HG02763 (cell line): ENCODE data around the gene SLC17A9.

Source experiments
- ATAC-seq: cut with Tn5 transposase; IDR thresholded peaks from one replicate; pipeline ENCODE4 v1.9.1; 2021; ENCODE audit warnings: mild to moderate bottlenecking, moderate library complexity; ENCODE audit not compliant: unreplicated experiment

SLC17A9 gene

DNA sequence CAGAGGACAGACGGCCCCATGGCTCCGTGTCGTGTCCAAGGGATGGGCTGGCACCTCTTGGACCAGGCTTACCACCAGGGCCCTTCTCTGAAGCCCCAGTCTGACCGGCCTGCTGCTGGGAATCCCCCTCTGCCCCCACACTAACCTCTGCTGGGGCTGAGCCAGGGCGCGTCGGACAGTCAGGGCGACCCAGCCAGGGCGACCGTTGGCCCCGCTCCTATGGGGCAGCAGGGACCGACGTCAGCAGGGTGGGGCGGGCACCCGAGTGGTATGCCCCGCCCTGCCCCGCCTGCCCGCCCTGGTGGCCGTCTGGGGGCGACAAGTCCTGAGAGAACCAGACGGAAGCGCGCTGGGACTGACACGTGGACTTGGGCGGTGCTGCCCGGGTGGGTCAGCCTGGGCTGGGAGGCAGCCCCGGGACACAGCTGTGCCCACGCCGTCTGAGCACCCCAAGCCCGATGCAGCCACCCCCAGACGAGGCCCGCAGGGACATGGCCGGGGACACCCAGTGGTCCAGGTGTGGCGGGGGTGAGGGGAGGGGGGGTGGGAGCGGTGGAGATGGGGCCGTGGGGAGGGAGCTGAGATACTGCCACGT is at the start of gene SLC17A9:
TSS of gene SLC17A9 (plus strand) at position 337 of the 595 bp plus-strand sequence. CDS start at position 459, 122 bp downstream.
- ATAC-seq, result peak; percentile 44

DNA sequence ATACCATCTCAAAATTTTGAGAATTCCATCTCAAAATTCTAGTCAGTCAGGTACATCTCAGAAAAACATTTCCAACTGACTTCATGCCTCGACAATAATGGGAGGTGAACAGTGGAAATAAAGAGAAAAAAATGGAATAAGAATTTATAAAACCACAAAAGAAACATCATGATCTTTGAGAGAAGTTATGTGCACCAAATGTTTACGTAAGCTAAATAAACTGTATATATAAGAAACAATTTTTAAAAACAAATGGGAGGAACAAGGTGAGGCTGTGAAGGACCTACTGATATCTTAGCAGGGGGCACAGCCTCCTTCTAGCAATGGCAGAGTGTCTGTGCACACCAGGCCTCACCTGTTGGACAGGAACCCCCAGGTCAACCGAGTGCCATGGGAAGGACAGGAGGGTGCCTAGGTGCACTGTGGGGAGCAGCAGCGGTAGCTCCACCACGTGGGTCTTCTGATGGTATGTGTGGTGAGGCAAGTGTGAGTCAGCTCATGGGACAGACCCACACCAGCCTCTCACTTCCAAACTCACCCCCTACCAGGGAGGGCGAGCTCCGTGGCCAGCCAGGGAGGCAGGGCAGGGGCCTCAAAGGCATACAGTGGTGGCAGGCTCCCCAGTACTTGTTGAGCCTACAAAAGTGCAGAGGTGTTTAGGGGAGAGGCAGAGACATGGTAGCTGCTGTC is 49.4 kb upstream of the SLC17A9 start:
- no peak for ATAC-seq

- ATAC-seq, result no peak
These were observed 46.9 kb upstream of the SLC17A9 start for GRCh38 chr20:62905536-62906117.

- no peak for ATAC-seq
These were observed 46.3 kb upstream of the SLC17A9 start for GRCh38 chr20:62906209-62906608.

- ATAC-seq, result no peak
These were observed 45.7 kb upstream of the SLC17A9 start for GRCh38 chr20:62906647-62907375.

DNA sequence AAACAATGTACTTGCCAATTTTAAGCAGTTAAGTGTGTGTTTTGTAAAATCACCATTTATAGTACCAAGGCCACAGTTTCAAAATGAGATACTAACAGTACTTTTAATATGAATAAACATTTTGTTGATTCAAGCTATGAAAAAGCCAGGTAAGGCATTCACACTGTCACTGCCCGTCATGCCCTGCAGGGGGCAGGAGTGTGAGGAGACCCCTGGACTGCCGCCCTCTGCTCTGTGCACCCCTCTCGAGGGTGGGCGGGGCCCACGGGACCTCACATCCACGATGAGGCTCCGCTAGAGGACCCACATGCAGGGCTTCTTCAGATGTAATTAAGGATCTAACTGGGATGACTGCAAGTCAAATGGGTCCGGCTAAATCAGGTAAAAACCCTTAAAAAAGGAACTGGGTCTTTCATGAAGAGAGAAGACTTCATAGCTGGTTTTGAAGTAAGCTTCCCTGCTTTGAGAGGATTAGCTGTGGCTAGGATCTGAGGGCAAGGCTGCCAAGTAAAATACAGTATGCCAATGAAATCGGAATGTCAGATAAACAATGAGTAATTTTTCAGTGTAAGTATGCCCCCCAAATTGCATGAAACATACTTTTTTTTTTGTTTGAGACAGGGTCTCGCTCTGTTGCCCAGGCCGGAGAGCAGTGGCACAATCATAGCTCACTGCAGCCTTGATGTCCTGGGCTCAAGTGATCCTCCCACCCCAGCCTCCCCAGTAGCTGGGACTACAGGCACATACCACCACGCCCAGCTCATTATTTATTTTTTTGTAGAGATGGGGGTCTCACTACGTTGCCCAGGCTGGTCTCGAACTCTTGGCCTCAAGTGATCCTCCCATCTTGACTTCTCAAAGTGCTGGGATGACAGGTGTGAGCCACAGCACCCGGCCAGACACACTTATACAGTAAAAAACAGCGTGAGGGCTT is 44.9 kb upstream of the SLC17A9 start:
- no peak for ATAC-seq

- ATAC-seq, result no peak
These were observed 43.3 kb upstream of the SLC17A9 start for GRCh38 chr20:62908971-62909791.

DNA sequence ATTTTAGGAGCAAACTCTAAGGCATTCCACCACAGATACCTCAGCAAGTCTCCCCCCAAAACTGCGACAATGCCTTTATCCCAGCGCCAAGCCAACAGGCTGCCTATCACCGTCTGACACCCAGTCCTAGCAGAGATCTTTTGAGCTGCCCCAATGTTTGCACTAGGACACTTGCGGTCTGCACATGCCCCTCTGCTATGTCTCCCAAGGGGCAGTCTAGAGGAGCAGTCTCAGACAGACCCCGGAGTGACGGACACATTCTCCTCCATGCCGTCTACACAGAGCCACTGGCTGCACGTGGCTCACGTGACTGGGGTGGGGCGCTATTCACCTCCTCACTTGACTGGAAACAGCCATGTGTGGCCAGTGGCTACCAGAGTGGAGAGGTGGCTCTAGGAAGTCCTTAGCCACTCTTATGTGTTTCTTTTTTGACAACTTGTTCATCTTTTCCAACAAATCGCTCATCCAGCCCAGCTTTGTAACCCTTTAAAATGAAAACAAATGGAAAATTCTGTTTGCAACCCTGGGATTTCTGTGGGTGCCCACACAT is 42.2 kb upstream of the SLC17A9 start:
- ATAC-seq, result no peak

DNA sequence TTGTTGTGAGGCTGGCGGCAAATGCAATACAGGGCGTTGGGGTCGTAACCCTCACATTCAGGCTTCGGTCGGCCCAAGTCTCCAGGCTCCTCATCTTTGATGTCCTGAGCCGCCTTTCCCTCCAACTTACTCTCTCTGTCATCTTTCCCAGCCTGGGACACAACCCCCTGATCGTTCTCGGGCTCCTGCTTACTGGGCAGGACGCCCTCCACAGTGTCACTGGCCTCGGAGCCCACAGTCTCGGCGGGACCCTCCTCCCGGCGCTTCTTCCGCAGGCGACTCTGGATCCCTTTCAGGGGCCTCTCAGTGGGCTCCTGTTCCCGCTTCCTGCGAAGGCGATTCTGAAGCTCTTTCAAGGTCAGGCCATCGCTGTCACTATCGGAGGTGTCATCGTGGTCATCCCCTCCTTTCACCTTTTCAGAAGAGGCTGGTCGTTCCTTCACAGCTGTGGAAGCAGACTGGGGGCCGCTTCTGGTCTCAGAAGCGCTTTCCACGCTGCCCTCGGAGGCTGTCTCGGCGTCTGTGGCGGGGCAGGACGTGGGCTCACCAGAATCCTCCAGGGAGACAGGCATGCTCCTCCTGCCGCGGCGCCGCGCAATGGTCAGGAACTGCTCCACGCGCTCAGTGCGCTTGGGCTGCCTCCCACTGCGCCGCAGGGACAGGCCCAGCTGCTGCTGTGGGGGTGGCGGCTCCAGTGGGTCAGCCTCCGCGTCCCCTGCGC is 41.6 kb upstream of the SLC17A9 start:
- ATAC-seq, result no peak

GRCh38 chr20:62911701-62912280 is 40.7 kb upstream of the SLC17A9 start:
- ATAC-seq, result no peak

DNA sequence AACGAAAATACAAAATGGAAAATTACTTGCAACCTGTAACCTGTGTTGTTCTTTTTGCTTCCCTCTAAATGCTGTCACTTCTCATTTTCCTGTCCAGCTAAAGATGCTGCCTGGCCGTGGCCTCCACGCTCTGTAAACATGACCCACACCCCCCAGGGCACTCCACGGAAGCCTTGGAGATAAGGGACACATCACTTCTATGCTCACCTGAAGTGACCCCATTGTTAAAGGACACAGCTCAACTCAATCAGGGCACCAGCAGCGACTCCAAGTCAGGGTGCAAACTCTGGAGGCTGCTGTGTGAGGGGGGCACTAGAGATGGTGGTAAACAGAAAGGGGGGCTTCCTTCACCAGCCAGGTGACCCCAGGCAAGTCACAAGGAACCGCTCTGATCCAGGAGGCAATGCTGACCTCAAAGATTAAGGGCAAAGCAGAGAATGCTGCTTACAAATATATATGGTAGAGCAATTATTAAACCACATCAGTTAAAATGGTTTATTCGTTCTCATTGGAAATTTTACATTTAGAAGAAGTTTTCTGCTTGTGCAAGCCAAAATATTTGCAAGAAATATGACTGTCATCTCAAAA is 39.4 kb upstream of the SLC17A9 start:
- no peak for ATAC-seq

- no peak for ATAC-seq
These were observed 38.1 kb upstream of the SLC17A9 start for GRCh38 chr20:62914436-62914835.

DNA sequence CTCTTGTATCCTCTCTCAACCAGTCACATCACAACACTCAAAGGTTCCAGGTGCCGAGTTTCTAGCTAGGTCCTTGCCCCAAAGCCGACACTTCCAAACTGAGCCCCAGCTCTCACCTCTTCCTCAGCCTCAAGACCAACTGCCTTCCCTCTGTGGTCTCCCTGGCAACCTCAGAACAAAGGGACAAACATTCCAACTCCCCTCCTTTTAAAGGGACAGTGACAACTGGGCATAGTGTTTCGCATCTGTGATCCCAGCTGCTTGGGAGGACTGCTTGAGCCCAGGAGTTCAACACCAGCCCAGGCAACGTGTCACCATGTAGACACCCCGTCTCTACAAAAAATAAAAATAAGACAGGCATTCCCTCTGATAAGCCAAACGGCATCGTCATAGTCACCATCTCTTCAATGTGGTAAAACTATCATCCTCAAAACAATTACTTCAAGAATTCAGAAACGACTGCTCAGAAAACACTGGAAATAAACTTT is 37.5 kb upstream of the SLC17A9 start:
- no peak for ATAC-seq

DNA sequence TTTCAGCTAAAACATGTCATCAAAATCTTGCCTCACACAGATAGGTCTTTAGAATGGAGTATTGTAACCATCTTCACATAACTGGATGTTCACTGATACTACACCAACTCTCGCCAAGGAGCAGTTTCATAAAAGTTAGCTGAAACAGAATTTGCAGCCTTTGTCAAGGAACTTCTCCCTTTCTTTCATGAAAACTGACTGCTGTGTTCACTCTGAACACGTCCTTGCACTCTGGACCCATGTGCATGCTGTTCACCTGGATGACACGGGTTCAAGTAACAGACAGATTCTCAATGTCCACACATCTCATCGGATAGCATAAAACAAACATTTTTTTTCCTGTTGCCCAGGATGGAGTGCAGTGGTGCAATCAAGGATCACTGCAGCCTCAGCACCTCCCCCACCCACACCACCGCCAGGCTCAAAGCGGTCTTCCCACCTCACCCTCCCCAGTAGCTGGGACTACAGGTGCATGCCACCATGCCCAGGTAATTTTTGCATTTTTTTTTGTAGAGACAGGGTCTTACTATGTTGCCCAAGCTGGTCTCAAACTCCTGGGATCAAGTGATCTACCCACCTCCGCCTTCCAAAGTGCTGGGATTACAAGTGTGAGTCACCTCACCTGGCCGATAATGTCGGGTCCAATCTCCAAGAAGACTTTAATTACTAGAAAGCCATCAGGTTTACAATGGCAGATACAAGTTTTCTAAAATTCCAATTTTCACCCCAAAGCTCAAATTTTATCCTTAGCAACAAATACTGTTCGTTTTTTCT is 35.6 kb upstream of the SLC17A9 start:
- no peak for ATAC-seq

- ATAC-seq, result no peak
These were observed 34.8 kb upstream of the SLC17A9 start for GRCh38 chr20:62917720-62918119.

DNA sequence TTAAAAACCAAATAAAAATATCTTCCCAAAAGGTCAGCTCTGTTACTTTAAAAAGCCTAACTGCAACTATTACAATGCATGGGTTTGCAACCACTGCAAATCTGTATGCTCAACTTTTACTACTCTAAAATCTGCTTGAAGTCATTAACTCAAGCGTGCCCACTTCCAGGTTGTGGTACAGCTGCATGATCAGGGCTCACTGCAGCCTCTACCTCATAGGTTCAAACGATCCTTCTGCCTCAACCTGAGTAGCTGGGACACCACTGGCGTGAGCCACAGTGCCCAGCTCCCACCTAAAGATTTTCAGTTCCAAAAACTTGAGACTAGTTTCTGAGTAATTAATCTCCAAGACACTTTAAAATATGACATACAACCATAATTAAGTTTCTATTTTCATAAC is 34.4 kb upstream of the SLC17A9 start:
- ATAC-seq, result no peak

- ATAC-seq, result no peak
These were observed 33.7 kb upstream of the SLC17A9 start for GRCh38 chr20:62918831-62919230.
